OCI-LY1 (cell line): ENCODE data around the gene SLIRP.

Experiments
- H2AFZ ChIP-seq: fragments of 200-600 bp; sonication (generic), shearing (Covaris generic); 2 replicates; pipeline ENCODE4 v1.6.0; 2014; ENCODE audit warnings: antibody characterized with exemption, mild to moderate bottlenecking, low read length
- H3F3A ChIP-seq: fragments of 200-600 bp; sonication (generic), shearing (Covaris generic); 2 replicates; pipeline ENCODE4 v1.6.0; 2014; ENCODE audit warnings: mild to moderate bottlenecking, antibody characterized with exemption, low read length, moderate library complexity; ENCODE audit not compliant: insufficient read depth
- H3K27ac ChIP-seq: fragments of 200-600 bp; sonication (generic); 2 replicates; pipeline ENCODE4 v1.5.1; 2014; ENCODE audit warnings: low read length, mixed run types, mild to moderate bottlenecking, low read depth; ENCODE audit not compliant: poor library complexity, severe bottlenecking
- H3K27me3 ChIP-seq: fragments of 200-600 bp; sonication (generic); 2 replicates; pipeline ENCODE4 v1.6.0; 2014; ENCODE audit warnings: antibody characterized with exemption, mild to moderate bottlenecking, low read length, moderate library complexity; ENCODE audit not compliant: insufficient read depth
- H3K36me3 ChIP-seq: fragments of 200-600 bp; sonication (generic); 2 replicates; pipeline ENCODE4 v1.6.1; 2014; ENCODE audit warnings: mild to moderate bottlenecking, antibody characterized with exemption, low read length, moderate library complexity, mixed read lengths; ENCODE audit not compliant: insufficient read depth
- H3K4me1 ChIP-seq: fragments of 200-600 bp; sonication (generic); 2 replicates; pipeline ENCODE4 v1.5.1; 2014; ENCODE audit warnings: mild to moderate bottlenecking, low read length, moderate library complexity; ENCODE audit not compliant: insufficient read depth, severe bottlenecking
- H3K4me2 ChIP-seq: fragments of 200-600 bp; sonication (generic), shearing (Covaris generic); 2 replicates; pipeline ENCODE4 v1.6.1; 2014; ENCODE audit warnings: low read length
- H3K4me3 ChIP-seq: fragments of 200-600 bp; sonication (generic); 2 replicates; pipeline ENCODE4 v1.5.1; 2014; ENCODE audit warnings: low read length, low read depth, mild to moderate bottlenecking, mixed read lengths; ENCODE audit not compliant: poor library complexity, severe bottlenecking
- H3K79me2 ChIP-seq: fragments of 200-600 bp; shearing (Covaris generic); 2 replicates; pipeline ENCODE4 v1.6.1; 2016; ENCODE audit warnings: mixed run types, low read length, mixed read lengths; ENCODE audit not compliant: insufficient read depth
- H3K9ac ChIP-seq: fragments of 200-600 bp; sonication (generic), shearing (Covaris generic); 2 replicates; pipeline ENCODE4 v1.6.1; 2014; ENCODE audit warnings: mild to moderate bottlenecking, low read length, mixed read lengths
- H3K9me2 ChIP-seq: fragments of 200-600 bp; sonication (generic), shearing (Covaris generic); 2 replicates; pipeline ENCODE4 v1.6.1; 2014; ENCODE audit warnings: low read depth, mild to moderate bottlenecking, low read length, mixed read lengths
- H3K9me3 ChIP-seq: fragments of 200-600 bp; shearing (Covaris generic); 2 replicates; pipeline ENCODE4 v1.6.1; 2014; ENCODE audit warnings: low read length, mixed read lengths
- H4K20me1 ChIP-seq: fragments of 200-600 bp; sonication (generic), shearing (Covaris generic); 2 replicates; pipeline ENCODE4 v1.6.0; 2016; ENCODE audit warnings: mild to moderate bottlenecking, low read length; ENCODE audit not compliant: insufficient read depth
- CTCF ChIP-seq: fragments of 200-600 bp; sonication (generic), shearing (Covaris generic); IDR thresholded peaks from 2 replicates; pipeline ENCODE4 v1.5.1; 2017; ENCODE audit warnings: mild to moderate bottlenecking, antibody characterized with exemption, low read length, moderate library complexity, mixed read lengths
- EZH2 ChIP-seq: fragments of 200-600 bp; sonication (generic), shearing (Covaris generic); IDR thresholded peaks from 2 replicates; pipeline ENCODE4 v1.8.0; 2017; ENCODE audit warnings: borderline replicate concordance, mixed run types, mild to moderate bottlenecking, antibody characterized with exemption, low read length, moderate library complexity, mixed read lengths

SLIRP gene

GRCh38 chr14:77674931-77675330 lies 33.0 kb upstream of the SLIRP start:
- no peak overlapping the region for H3K4me2 ChIP-seq

GRCh38 chr14:77681196-77682157 lies 26.4 kb upstream of the SLIRP start:
- Histone ChIP-seq H3K4me2 (no peak overlapping the region), H3K27ac (no peak overlapping the region), H3K27me3 (no peaks in the 10 kb centered on the region), H3K4me3 (no peak overlapping the region), H3K36me3 (peaks cover 13% of the 10 kb centered on the region; the same call in 1 of the 2 replicates), H3K4me1 (no peaks in the 10 kb centered on the region), H3K9me2 (no peaks in the 10 kb centered on the region), H3K9ac (no peak overlapping the region), H2AFZ (no peak overlapping the region), H3K9me3 (no peaks in the 10 kb centered on the region), H3F3A (no peaks in the 10 kb centered on the region), H3K79me2 (no peaks in the 10 kb centered on the region), H4K20me1 (no peaks in the 10 kb centered on the region)
- no peak for TF ChIP-seq CTCF
- no peak for TF ChIP-seq EZH2

More at GRCh38 chr14:77674931-77675330, 33.0 kb upstream of the SLIRP start:
- Histone ChIP-seq H3K27me3 (no peaks in the 10 kb centered on the region), H3K4me3 (no peak overlapping the region), H3F3A (no peaks in the 10 kb centered on the region), H3K27ac (no peak overlapping the region), H3K9me3 (no peaks in the 10 kb centered on the region), H3K36me3 (peaks cover 44% of the 10 kb centered on the region), H2AFZ (no peak overlapping the region), H3K79me2 (no peaks in the 10 kb centered on the region), H3K9ac (no peak overlapping the region), H3K9me2 (no peaks in the 10 kb centered on the region), H3K4me1 (no peaks in the 10 kb centered on the region), H4K20me1 (no peaks in the 10 kb centered on the region)
- no peak for TF ChIP-seq EZH2
- TF ChIP-seq CTCF: no peak

GRCh38 chr14:77682158-77682553 lies 25.7 kb upstream of the SLIRP start:
- H3K4me2 ChIP-seq: no peak overlapping the region
- peaks cover 13% of the 10 kb centered on the region; the same call in 1 of the 2 replicates for H3K36me3 ChIP-seq
- no peaks in the 10 kb centered on the region for H3K4me1 ChIP-seq
- H3K27me3 ChIP-seq: no peaks in the 10 kb centered on the region
- no peak overlapping the region for H2AFZ ChIP-seq
- no peak for TF ChIP-seq EZH2
- no peak for TF ChIP-seq CTCF
- H3K9me2 ChIP-seq: no peaks in the 10 kb centered on the region
- no peak overlapping the region for H3K27ac ChIP-seq
- no peaks in the 10 kb centered on the region for H3K9me3 ChIP-seq
- no peak overlapping the region for H3K9ac ChIP-seq
- H3F3A ChIP-seq: no peaks in the 10 kb centered on the region
- H3K79me2 ChIP-seq: no peaks in the 10 kb centered on the region
- H3K4me3 ChIP-seq: no peak overlapping the region
- H4K20me1 ChIP-seq: no peaks in the 10 kb centered on the region
